GM19193 (cell line): Measurements from ENCODE around the gene SLC2A3.

Source experiments
- POLR2A ChIP-seq: IDR thresholded peaks from 4 replicates; pipeline ENCODE4 v1.6.1; 2011; ENCODE audit not compliant: insufficient read depth, insufficient read length; ENCODE audit errors: extremely low read depth

SLC2A3 gene

GRCh38 chr12:7935590-7936581 is at the start of gene SLC2A3:
Gene SLC2A3, minus strand, starts transcription at chr12:7936187. Its CDS starts 153 bp downstream, at chr12:7936034.
- peak; percentile 75 for TF ChIP-seq POLR2A

- no peak for TF ChIP-seq POLR2A
Measured at GRCh38 chr12:7984900-7985299, 48.9 kb upstream of the SLC2A3 start.

GRCh38 chr12:7981446-7981845 is 45.5 kb upstream of the SLC2A3 start:
- no peak for TF ChIP-seq POLR2A

- TF ChIP-seq POLR2A: no peak
Measured at GRCh38 chr12:7973457-7973825, 37.5 kb upstream of the SLC2A3 start.

- TF ChIP-seq POLR2A: no peak
Measured at GRCh38 chr12:7972734-7973456, 36.9 kb upstream of the SLC2A3 start.

- peak; percentile 60 for TF ChIP-seq POLR2A
Measured at GRCh38 chr12:7970475-7971252, 34.7 kb upstream of the SLC2A3 start.

GRCh38 chr12:7966563-7966962 is 30.6 kb upstream of the SLC2A3 start:
- TF ChIP-seq POLR2A: no peak

- no peak for TF ChIP-seq POLR2A
Measured at GRCh38 chr12:7961395-7962178, 25.6 kb upstream of the SLC2A3 start.

- TF ChIP-seq POLR2A: no peak
Measured at GRCh38 chr12:7959701-7960121, 23.7 kb upstream of the SLC2A3 start.

GRCh38 chr12:7959278-7959677 is 23.3 kb upstream of the SLC2A3 start:
- no peak for TF ChIP-seq POLR2A

GRCh38 chr12:7951671-7952070 is 15.7 kb upstream of the SLC2A3 start:
- no peak for TF ChIP-seq POLR2A

GRCh38 chr12:7948589-7949260 is 12.7 kb upstream of the SLC2A3 start:
- TF ChIP-seq POLR2A: no peak

- TF ChIP-seq POLR2A: no peak
Measured at GRCh38 chr12:7947011-7947410, 11.0 kb upstream of the SLC2A3 start.

GRCh38 chr12:7940906-7941305 is 4.9 kb upstream of the SLC2A3 start:
- no peak for TF ChIP-seq POLR2A
